ENCODE measurements around the gene ABCA5. TPM values are rescaled to one million over a fixed set of nuclear protein-coding genes. Genes with fewer than 3 reads are reported as not detected.

ABCA5 gene
- total and polyA plus RNA-seq, 9 of the 15 experiments (the other 6 are each of a cell fraction or from before 2014, with no cell fraction given), result 0.74 to 2.3 (median 1.4) TPM

GRCh38 chr17:69335058-69335457 lies 8.1 kb upstream of the ABCA5 start:
- H3K4me3 ChIP-seq, result no peak overlapping the region
- BruUV-seq (replicated peaks), result no TSS peak
- H2AFZ ChIP-seq (ENCODE audit: low read depth, low read length), result no peak overlapping the region
- no peaks in the 10 kb centered on the region for H3K4me1 ChIP-seq (replicated peaks in 1 of 2; ENCODE audit: control insufficient read depth in 2 of 2, insufficient read depth in 2 of 2, low read length in 2 of 2)
- H3K36me3 ChIP-seq (ENCODE audit: control insufficient read depth, insufficient read depth, low read length), result no peaks in the 10 kb centered on the region
- 0% methylated on average over 2 of the region's 2 CpGs for WGBS (ENCODE audit: insufficient coverage, low coverage, missing lambda C conversion rate)
- H3K9ac ChIP-seq (ENCODE audit: insufficient read depth in 1 of 2, low read depth in 2 of 2, low read length in 2 of 2), result no peak overlapping the region
- DNase-seq (ENCODE audit: extremely low read depth in 1 of 4, low spot score in 3 of 4), result peak; percentile 12 to 39 (median 32)
- in situ Hi-C loops (cut with MboI), result no loop called here
- H3K9me1 ChIP-seq (ENCODE audit: control insufficient read depth, insufficient read depth, low read length), result no peaks in the 10 kb centered on the region
- H3K9me3 ChIP-seq (replicated peaks; ENCODE audit: control insufficient read depth, insufficient read depth, low read depth, low read length), result no peaks in the 10 kb centered on the region
- no peak overlapping the region for H3K4me2 ChIP-seq (ENCODE audit: insufficient read depth, low read length)
- POLR2A ChIA-PET, result interaction anchor here (1.7 kb wide), 1 partner anchor 9 kb away, joined by 3 read pairs; the partner anchor contains the start of gene ABCA5
- peaks cover 0 to 3% of the 10 kb centered on the region in 2 experiments; a peak in 1 of 5 replicates for H3K27me3 ChIP-seq (ENCODE audit: control insufficient read depth in 2 of 2, insufficient read depth in 2 of 2, low read length in 2 of 2)
- CTCF ChIA-PET (ENCODE audit: low intra/inter-chr PET ratio), result no interaction called here
- 0 out of 3 replicates have a peak, but pooled peaks have one; percentile 43 for ATAC-seq
- H3K27ac ChIP-seq (ENCODE audit: extremely low read depth, low read depth, low read length), result no peak overlapping the region
- no peaks in the 10 kb centered on the region for H3K79me2 ChIP-seq (ENCODE audit: control insufficient read depth, insufficient read depth, low read length)
- no peak for FAIRE-seq
- intact Hi-C loops (cut with micrococcal nuclease), result loop anchor here (10.0 kb wide), 1 partner anchor 60 kb away; no protein-coding TSS in a partner anchor
- H4K20me1 ChIP-seq (replicated peaks; ENCODE audit: control insufficient read depth, insufficient read depth, low read length), result no peaks in the 10 kb centered on the region
- TF ChIP-seq SMARCA5 (IDR thresholded peaks at IDR 0.05) (no peak), ZNF551 (CRISPR knock-in tag; IDR thresholded peaks at IDR 0.05) (no peak), SMAD2 (IDR thresholded peaks at IDR 0.05; ENCODE audit: low read depth, low read length) (no peak), MIER1 (IDR thresholded peaks at IDR 0.05; ENCODE audit: low read depth) (no peak), E4F1 (CRISPR knock-in tag; IDR thresholded peaks at IDR 0.05; ENCODE audit: borderline replicate concordance) (no peak), ZKSCAN8 (CRISPR knock-in tag; IDR thresholded peaks at IDR 0.05) (no peak), IFI16 (CRISPR knock-in tag; IDR thresholded peaks at IDR 0.05) (no peak), ETS1 (conservative IDR thresholded peaks at IDR 0.05; ENCODE audit: control insufficient read depth, low read depth, low read length) (no peak), RAD21 (CRISPR knock-in tag; conservative IDR thresholded peaks at IDR 0.05 in 1 of 2, IDR thresholded peaks at IDR 0.05 in 1 of 2) (peak in 1 of 2 experiments; percentile 50; a peak in 2 of 4 replicates), FOXA3 (CRISPR knock-in tag; conservative IDR thresholded peaks at IDR 0.05 in 1 of 2, IDR thresholded peaks at IDR 0.05 in 1 of 2) (no peak)
- TF ChIP-seq, protein P1, sequence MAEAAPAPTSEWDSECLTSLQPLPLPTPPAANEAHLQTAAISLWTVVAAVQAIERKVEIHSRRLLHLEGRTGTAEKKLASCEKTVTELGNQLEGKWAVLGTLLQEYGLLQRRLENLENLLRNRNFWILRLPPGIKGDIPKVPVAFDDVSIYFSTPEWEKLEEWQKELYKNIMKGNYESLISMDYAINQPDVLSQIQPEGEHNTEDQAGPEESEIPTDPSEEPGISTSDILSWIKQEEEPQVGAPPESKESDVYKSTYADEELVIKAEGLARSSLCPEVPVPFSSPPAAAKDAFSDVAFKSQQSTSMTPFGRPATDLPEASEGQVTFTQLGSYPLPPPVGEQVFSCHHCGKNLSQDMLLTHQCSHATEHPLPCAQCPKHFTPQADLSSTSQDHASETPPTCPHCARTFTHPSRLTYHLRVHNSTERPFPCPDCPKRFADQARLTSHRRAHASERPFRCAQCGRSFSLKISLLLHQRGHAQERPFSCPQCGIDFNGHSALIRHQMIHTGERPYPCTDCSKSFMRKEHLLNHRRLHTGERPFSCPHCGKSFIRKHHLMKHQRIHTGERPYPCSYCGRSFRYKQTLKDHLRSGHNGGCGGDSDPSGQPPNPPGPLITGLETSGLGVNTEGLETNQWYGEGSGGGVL (CRISPR knock-in tag; IDR thresholded peaks at IDR 0.05), result no peak
- TF ChIP-seq, protein P2, sequence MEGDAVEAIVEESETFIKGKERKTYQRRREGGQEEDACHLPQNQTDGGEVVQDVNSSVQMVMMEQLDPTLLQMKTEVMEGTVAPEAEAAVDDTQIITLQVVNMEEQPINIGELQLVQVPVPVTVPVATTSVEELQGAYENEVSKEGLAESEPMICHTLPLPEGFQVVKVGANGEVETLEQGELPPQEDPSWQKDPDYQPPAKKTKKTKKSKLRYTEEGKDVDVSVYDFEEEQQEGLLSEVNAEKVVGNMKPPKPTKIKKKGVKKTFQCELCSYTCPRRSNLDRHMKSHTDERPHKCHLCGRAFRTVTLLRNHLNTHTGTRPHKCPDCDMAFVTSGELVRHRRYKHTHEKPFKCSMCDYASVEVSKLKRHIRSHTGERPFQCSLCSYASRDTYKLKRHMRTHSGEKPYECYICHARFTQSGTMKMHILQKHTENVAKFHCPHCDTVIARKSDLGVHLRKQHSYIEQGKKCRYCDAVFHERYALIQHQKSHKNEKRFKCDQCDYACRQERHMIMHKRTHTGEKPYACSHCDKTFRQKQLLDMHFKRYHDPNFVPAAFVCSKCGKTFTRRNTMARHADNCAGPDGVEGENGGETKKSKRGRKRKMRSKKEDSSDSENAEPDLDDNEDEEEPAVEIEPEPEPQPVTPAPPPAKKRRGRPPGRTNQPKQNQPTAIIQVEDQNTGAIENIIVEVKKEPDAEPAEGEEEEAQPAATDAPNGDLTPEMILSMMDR (IDR thresholded peaks at IDR 0.05 in 2 of 3, conservative IDR thresholded peaks at IDR 0.05 in 1 of 3; ENCODE audit: insufficient read depth in 2 of 3, low read depth in 1 of 3, low read length in 3 of 3), result peak in 2 of 3 experiments; percentile 25 to 49; a peak in 3 of 6 replicates
